IPS-18a (cell line): Measurements from ENCODE around the gene SLC12A5.

Source experiments
- H3K27ac ChIP-seq: one replicate; pipeline ENCODE4 v1.5.1; 2013; ENCODE audit warnings: low read length
- H3K27me3 ChIP-seq: one replicate; pipeline ENCODE4 v1.6.1; 2013; ENCODE audit warnings: mild to moderate bottlenecking, low read length; ENCODE audit not compliant: control insufficient read depth, insufficient read depth
- H3K36me3 ChIP-seq: one replicate; pipeline ENCODE4 v1.6.1; 2013; ENCODE audit warnings: low read depth, low read length; ENCODE audit not compliant: control insufficient read depth
- H3K4me1 ChIP-seq: one replicate; pipeline ENCODE4 v1.6.1; 2013; ENCODE audit warnings: low read depth, low read length; ENCODE audit not compliant: control insufficient read depth
- H3K4me3 ChIP-seq: one replicate; pipeline ENCODE4 v1.5.1; 2013; ENCODE audit warnings: low read length
- H3K9ac ChIP-seq: one replicate; pipeline ENCODE4 v1.6.1; 2013; ENCODE audit warnings: mild to moderate bottlenecking, low read length, moderate library complexity
- H3K9me3 ChIP-seq: one replicate; pipeline ENCODE4 v1.6.1; 2013; ENCODE audit warnings: low read depth, low read length; ENCODE audit not compliant: control insufficient read depth

The SLC12A5 gene

GRCh38 chr20:46020555-46020954 is 8.5 kb upstream of the SLC12A5 start:
- no peaks in the 10 kb centered on the region for H3K9me3 ChIP-seq
- no peak overlapping the region for H3K27ac ChIP-seq
- no peak overlapping the region for H3K4me3 ChIP-seq
- H3K4me1 ChIP-seq: no peaks in the 10 kb centered on the region
- peaks cover 32% of the 10 kb centered on the region for H3K27me3 ChIP-seq
- no peaks in the 10 kb centered on the region for H3K36me3 ChIP-seq
- no peak overlapping the region for H3K9ac ChIP-seq

GRCh38 chr20:46021361-46022359 is 7.4 kb upstream of the SLC12A5 start:
- peak overlapping the region; percentile 65 for H3K4me3 ChIP-seq
- no peaks in the 10 kb centered on the region for H3K4me1 ChIP-seq
- H3K9me3 ChIP-seq: no peaks in the 10 kb centered on the region
- H3K27me3 ChIP-seq: peaks cover 43% of the 10 kb centered on the region
- no peak overlapping the region for H3K27ac ChIP-seq
- H3K9ac ChIP-seq: peak overlapping the region; percentile 29
- H3K36me3 ChIP-seq: no peaks in the 10 kb centered on the region

- Histone ChIP-seq H3K4me1 (no peaks in the 10 kb centered on the region), H3K27me3 (peaks cover 52% of the 10 kb centered on the region), H3K36me3 (no peaks in the 10 kb centered on the region), H3K9ac (no peak overlapping the region), H3K4me3 (peak overlapping the region; percentile 65), H3K9me3 (no peaks in the 10 kb centered on the region), H3K27ac (no peak overlapping the region)
These were observed 6.4 kb upstream of the SLC12A5 start for GRCh38 chr20:46022411-46023147.

- no peaks in the 10 kb centered on the region for H3K4me1 ChIP-seq
- no peaks in the 10 kb centered on the region for H3K36me3 ChIP-seq
- no peaks in the 10 kb centered on the region for H3K9me3 ChIP-seq
- H3K27me3 ChIP-seq: peaks cover 58% of the 10 kb centered on the region
- H3K4me3 ChIP-seq: no peak overlapping the region
- no peak overlapping the region for H3K9ac ChIP-seq
- no peak overlapping the region for H3K27ac ChIP-seq
These were observed 5.9 kb upstream of the SLC12A5 start for GRCh38 chr20:46023148-46023484.

- Histone ChIP-seq H3K9ac (no peak overlapping the region), H3K36me3 (no peaks in the 10 kb centered on the region), H3K27ac (no peak overlapping the region), H3K27me3 (peaks cover 67% of the 10 kb centered on the region), H3K9me3 (no peaks in the 10 kb centered on the region), H3K4me3 (no peak overlapping the region), H3K4me1 (no peaks in the 10 kb centered on the region)
These were observed 5.0 kb upstream of the SLC12A5 start for GRCh38 chr20:46023999-46024398.

GRCh38 chr20:46025376-46025783 is 3.6 kb upstream of the SLC12A5 start:
- Histone ChIP-seq H3K4me1 (no peaks in the 10 kb centered on the region), H3K4me3 (no peak overlapping the region), H3K9ac (no peak overlapping the region), H3K27me3 (peaks cover 80% of the 10 kb centered on the region), H3K36me3 (no peaks in the 10 kb centered on the region), H3K9me3 (no peaks in the 10 kb centered on the region), H3K27ac (no peak overlapping the region)

GRCh38 chr20:46027245-46027853 is 1.7 kb upstream of the SLC12A5 start:
- H3K4me1 ChIP-seq: no peaks in the 10 kb centered on the region
- H3K27me3 ChIP-seq: peaks cover 94% of the 10 kb centered on the region
- H3K36me3 ChIP-seq: no peaks in the 10 kb centered on the region
- no peak overlapping the region for H3K9ac ChIP-seq
- H3K4me3 ChIP-seq: no peak overlapping the region
- H3K9me3 ChIP-seq: no peaks in the 10 kb centered on the region
- H3K27ac ChIP-seq: no peak overlapping the region

GRCh38 chr20:46028110-46028509 is 905 bp upstream of the SLC12A5 start:
- Histone ChIP-seq H3K27me3 (peaks cover 100% of the 10 kb centered on the region), H3K9me3 (no peaks in the 10 kb centered on the region), H3K36me3 (no peaks in the 10 kb centered on the region), H3K4me3 (no peak overlapping the region), H3K9ac (no peak overlapping the region), H3K4me1 (no peaks in the 10 kb centered on the region), H3K27ac (no peak overlapping the region)

- Histone ChIP-seq H3K4me3 (no peak overlapping the region), H3K9me3 (no peaks in the 10 kb centered on the region), H3K27me3 (peaks cover 100% of the 10 kb centered on the region)
These were observed 1.4 kb downstream of the SLC12A5 start for GRCh38 chr20:46030284-46031013.

GRCh38 chr20:46031014-46031569 is 2.1 kb downstream of the SLC12A5 start:
- no peaks in the 10 kb centered on the region for H3K36me3 ChIP-seq
- H3K4me3 ChIP-seq: no peak overlapping the region
- no peak overlapping the region for H3K9ac ChIP-seq
- H3K27me3 ChIP-seq: peaks cover 94% of the 10 kb centered on the region
- H3K4me1 ChIP-seq: no peaks in the 10 kb centered on the region
- no peak overlapping the region for H3K27ac ChIP-seq
- H3K9me3 ChIP-seq: no peaks in the 10 kb centered on the region

More at GRCh38 chr20:46030284-46031013, 1.4 kb downstream of the SLC12A5 start:
- Histone ChIP-seq H3K9ac (no peak overlapping the region), H3K4me1 (no peaks in the 10 kb centered on the region), H3K36me3 (no peaks in the 10 kb centered on the region), H3K27ac (no peak overlapping the region)
